GM21526 (cell line): ENCODE measurements around the gene INTS15.
A peak's percentile ranks its signal among the peaks of the same experiment; 100 is the strongest.
"Not testable (repeated sequence)": the region's sequence is repeated elsewhere in the genome, so short reads cannot be mapped to it uniquely, and the experiment has no call there.

Experiments used
- ATAC-seq: cut with Tn5 transposase; IDR thresholded peaks from one replicate; pipeline ENCODE4 v1.9.1; 2021; ENCODE audit warnings: moderate library complexity; ENCODE audit not compliant: unreplicated experiment, low FRiP score

INTS15 gene

GRCh38 chr7:6615723-6616555 lies 26.1 kb downstream of the INTS15 start:
- no peak for ATAC-seq

GRCh38 chr7:6616854-6617643 lies 27.2 kb downstream of the INTS15 start:
- ATAC-seq: no peak

DNA sequence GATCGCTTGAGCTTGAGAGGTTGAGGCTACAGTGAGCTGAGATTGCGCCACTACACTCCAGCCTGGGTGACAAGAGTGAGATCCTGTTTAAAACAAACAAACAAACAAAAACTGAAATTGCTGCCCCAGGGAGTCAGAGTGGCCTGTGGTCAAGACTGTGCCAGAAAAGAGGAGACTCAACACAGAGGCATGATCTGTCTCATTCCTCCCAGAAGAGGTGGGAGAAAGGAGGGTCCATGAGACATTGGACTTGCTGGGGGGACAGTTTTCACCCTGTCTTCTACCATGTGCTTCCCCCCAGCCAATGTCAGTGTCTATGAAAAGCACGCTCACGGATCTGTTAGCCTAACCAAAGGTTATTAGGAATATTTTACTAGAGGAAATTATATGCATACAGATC lies 28.8 kb downstream of the INTS15 start:
- no peak for ATAC-seq

DNA sequence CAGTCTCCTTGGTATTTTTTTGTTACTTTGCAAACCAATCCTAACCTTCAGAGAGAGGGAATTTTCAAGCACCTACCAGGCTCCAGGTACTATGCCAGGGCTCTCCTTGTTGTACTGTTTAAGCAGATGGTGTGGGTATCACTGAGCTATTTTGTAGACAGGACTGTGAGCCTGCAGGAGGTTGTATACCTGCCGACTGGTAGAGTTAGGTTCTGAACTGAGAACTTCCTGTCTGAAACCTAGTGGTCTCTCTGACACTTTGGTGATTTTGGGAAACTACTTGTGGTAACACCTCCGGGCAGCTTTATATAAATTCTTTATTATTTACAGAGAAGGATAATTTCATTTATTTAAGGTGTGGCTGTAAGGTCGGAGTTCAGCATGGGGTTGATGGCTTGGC lies 30.1 kb downstream of the INTS15 start:
- ATAC-seq: no peak

DNA sequence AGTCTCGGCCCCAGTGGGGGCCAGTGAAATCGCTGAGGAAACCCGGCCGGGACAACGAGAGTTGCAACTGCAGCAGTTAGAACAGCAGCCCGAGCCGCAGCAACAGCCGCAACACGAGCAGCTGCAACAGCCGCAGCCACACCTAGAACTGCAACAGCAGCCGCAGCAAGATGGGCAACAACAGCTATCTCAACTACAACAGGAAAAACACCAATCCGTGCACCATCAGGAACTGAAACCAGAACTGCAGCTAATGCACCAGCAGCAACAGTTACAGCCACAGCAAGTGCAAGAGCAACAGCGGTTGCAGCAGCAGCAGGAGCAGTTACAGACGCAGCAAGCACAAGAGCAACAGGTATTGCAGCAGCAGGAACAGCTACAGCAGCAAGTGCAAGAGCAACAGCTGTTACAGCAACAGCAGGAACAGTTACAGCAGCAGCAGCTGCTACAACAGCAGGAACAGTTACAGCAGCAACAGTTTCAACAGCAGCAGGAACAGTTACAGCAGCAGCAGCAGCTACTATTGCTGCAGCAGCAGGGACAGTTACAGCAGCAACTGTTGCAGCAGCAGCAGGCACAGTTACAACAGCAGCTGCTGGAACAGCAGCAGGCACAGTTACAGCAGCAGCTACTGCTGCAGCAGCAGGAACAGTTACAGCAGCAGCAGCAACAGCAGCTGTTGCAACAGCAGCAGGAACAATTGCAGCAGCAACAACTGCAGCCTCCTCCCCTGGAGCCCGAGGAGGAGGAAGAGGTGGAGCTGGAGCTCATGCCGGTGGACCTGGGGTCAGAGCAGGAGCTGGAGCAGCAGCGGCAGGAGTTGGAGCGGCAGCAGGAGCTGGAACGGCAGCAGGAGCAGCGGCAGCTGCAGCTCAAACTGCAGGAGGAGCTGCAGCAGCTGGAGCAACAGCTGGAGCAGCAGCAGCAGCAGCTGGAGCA lies 31.6 kb downstream of the INTS15 start:
- no peak for ATAC-seq

- no peak for ATAC-seq
These were observed 32.4 kb downstream of the INTS15 start for GRCh38 chr7:6622134-6622710.

- ATAC-seq: no peak
These were observed 33.9 kb downstream of the INTS15 start for GRCh38 chr7:6623589-6624245.

GRCh38 chr7:6624246-6624611 lies 34.4 kb downstream of the INTS15 start:
- ATAC-seq: no peak

DNA sequence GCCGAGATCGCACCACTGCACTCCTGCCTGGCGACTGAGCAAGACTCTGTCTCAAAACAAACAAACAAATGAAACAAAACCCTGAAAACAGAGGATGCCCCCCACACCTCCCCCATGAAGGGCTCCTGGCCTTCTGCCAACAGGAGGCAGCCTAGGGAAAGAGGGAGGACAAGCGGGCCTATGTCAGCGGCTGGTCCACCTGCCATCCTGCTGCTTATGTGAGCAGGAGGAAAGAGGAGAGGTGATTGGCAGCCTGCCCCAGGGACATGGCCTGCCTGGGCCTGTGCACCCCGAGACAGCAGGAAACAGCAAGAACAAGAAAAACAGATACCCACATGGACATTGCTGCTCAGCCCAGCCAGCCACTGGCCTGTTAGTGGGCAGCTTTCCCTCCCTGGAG lies 38.2 kb downstream of the INTS15 start:
- ATAC-seq: no peak

- ATAC-seq: no peak
These were observed 40.4 kb downstream of the INTS15 start for GRCh38 chr7:6630007-6630849.

- no peak for ATAC-seq
These were observed 41.8 kb downstream of the INTS15 start for GRCh38 chr7:6631605-6632004.

DNA sequence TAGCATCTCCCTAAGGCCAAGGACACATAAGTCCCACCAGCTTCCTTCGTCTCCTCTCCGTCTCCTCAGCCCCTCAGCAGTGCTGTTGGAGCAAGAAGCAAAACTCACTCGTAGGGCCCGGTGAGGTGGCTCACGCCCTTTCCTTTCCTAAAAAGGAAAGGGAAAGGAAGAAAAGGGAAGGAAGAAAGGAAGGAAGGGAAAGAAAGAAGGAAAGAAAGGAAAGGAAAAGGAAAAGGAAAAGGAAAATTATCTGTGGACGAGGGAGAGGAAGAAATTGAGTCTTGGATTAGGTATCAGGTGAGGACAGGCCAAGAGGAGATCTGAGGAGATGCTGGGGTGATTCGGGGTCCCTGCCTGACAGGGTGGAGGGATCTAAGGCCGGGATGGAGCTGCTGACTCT lies 44.2 kb downstream of the INTS15 start:
- ATAC-seq: no peak

DNA sequence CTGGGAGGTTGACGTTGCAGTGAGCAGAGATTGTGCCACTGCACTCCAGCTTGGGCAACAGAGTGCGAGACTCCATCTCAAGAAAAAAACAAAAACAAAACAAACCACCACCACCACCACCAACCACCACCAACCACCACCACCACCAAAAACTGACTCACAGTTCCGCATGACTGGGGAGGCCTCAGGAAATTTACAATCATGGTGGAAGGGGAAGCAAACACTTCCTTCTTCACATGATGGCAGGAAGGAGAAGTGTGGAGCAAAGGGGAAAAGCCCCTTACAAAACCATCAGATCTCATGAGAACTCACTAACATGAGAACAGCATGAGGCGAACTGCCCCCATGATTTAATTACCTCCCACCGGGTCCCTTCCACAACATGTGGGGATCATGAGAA lies 45.1 kb downstream of the INTS15 start:
- ATAC-seq: not testable (repeated sequence)

DNA sequence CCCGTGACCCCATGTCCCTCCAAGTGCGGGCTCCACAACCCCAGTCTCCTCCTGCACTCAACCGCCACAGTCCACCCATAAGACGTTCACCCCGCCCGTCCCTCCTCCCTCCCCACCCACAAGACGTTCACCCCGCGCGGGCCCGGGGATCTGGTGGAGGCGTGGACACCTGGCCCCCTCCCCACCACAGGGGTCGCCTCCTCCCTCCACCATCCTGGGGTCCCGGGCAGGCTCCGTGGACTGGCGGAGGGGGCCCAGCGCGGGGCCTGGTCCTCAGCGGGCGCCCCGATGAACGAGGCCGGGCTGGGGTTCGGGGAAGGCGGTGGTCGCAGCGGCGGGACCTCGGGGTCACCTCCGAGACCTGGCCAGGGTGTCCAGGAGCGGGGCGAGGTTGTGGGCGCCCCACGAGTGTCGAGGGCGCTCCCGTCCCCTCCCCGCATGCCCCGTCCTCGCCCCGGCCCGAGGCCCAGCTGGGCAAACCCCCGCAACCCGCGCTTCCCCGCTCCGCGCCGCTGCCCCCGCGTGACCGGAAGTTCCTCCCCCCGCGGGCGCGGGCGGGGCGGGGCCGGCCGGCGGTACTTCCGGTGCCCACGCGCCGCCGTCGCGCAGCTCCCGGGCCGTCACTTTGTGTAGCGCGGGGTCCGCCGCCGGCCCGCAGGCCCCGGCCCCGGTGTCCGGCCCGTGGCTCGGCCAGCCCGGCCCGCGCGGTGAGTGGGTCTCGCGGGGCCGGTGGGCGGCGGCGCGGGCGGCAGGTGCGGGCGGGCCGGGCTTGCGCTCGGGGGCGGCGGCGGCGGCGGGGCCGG lies 47.1 kb downstream of the INTS15 start, which contains the start of gene ZNF316:
ZNF316 (plus strand) TSS at position 578 of the 803 bp plus-strand sequence. CDS start 5,092 bp downstream, outside the sequence.
- peak; percentile 50 for ATAC-seq

DNA sequence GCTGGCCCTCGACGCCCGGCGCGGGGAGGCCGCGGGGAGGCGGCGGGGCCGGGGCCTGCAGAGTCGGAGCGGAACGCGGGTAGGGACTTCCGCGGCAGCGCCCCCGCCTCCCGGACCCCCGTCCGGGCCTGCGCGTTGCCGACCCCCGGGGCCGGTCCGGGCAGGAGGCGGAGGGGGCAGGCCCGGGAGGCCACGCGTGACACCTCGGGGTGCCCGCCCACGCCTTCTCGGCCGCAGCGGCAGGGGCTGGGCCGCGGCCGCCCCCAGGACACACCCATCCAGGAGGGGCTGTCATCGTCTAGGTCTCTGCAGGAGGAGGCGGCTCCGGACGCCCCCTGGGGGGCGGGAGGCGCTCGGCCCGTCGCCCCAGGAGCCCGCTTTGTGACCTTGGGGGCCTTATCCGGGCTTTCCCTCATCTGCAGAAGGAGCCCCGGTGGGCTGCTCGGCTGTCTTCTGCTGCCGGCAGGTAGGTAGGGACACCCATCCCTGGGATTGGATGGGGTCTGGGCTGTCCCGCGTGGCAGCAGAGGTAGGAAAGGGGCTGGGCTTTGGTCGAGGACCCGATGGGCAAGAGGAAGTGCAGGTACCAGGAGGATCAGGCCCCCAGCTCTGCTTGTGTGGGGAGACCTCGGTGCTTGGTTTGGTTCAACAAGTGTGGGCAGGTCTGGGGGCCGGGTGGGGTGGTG lies 47.9 kb downstream of the INTS15 start:
- peak; percentile 65 for ATAC-seq

DNA sequence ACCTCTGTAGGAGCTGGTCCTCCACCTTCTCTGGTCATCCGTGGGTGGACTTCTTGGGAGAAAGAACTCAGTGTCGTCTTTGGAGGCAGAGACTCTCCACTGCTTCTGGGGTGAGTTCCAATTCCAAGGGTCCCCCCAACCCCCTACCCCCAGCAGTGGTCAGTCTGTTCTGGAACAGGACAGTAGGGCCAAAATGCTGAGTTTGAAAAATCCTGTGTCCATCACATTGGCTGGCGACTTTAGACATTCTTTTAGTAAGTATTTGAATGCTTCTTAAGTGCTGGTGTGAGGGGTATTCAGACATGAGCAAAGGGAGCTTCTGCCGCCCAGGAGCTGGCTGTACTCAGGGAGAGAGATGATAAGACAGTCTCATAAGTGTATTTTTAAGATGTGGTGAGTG lies 49.2 kb downstream of the INTS15 start:
- no peak for ATAC-seq

DNA sequence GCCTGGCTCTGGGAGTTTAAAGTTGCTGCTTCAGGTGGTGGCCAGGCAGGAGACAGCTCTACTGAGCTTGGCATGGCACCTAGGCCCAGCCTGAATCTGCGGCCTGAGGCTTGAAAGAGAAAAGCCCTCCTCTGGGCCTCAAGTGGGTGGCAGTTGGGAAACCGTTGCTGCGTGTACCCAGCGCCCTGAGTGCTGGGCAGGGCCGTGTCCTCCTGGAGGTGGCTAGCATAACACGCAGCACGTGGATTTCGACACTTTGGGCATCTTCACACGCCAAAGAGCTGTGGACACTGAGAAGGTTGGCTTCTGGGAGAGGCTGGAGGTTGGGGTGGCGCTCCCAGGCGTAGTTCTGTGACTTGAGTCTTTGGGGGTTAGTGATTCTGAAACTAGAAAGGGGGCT lies 49.8 kb downstream of the INTS15 start:
- no peak for ATAC-seq
